Thyroid gland (tissue), 4 donors: Measurements from ENCODE around the gene CPD. TPM values are rescaled to one million over a fixed set of nuclear protein-coding genes. Genes with fewer than 3 reads are reported as not detected.

Experiments
- DNase-seq, 2 donors: peaks; one replicate each; pipeline ENCODE4 v3.0.0-alpha.2; 2019
- H3K27ac ChIP-seq, 3 donors: fragments of 200-600 bp; sonication (generic); 1 replicate in 2 of 3; 2 replicates in 1 of 3; pipeline ENCODE4 v1.5.1; 2016 to 2019; ENCODE audit warnings: mild to moderate bottlenecking in 1 of 3, moderate library complexity in 1 of 3
- H3K27me3 ChIP-seq: fragments of 200-600 bp; sonication (generic); one replicate; pipeline ENCODE4 v1.5.1; 2019
- H3K36me3 ChIP-seq, 2 donors: fragments of 200-600 bp; sonication (generic); one replicate each; pipeline ENCODE4 v1.5.1; 2016 to 2019
- H3K4me1 ChIP-seq, 2 donors: fragments of 200-600 bp; sonication (generic); one replicate each; pipeline ENCODE4 v1.5.1; 2017 to 2019
- H3K4me3 ChIP-seq, 3 donors: fragments of 200-600 bp; sonication (generic); replicated peaks in 1 of 3; 1 replicate in 2 of 3; 2 replicates in 1 of 3; pipeline ENCODE4 v1.5.1; 2016; ENCODE audit warnings: mild to moderate bottlenecking in 1 of 3
- H3K9me3 ChIP-seq: fragments of 200-600 bp; sonication (generic); one replicate; pipeline ENCODE4 v1.5.1; 2017
- CTCF ChIP-seq, 6 experiments: fragments of 200-600 bp in 3 of 6; fragments of 450-650 bp in 3 of 6; sonication (generic) in 3 of 6; IDR thresholded peaks; one replicate each; pipeline ENCODE4 v1.5.1; 2016 to 2019; ENCODE audit warnings: antibody characterized with exemption in 6 of 6, mild to moderate bottlenecking in 2 of 6, inconsistent platforms in 1 of 6, moderate library complexity in 1 of 6
- POLR2A ChIP-seq, 2 donors: fragments of 450-650 bp; IDR thresholded peaks; one replicate each; pipeline ENCODE4 v1.6.1; 2017; ENCODE audit warnings: antibody characterized with exemption in 2 of 2, mild to moderate bottlenecking in 2 of 2, moderate library complexity in 1 of 2
- WGBS, 2 donors: methylation state at CpG; one replicate each; pipeline ENCODE4 v1.1.5; 2017; 5-methylcytosine and 5-hydroxymethylcytosine counted together
- intact Hi-C: fragments of 100-400 bp; cut with DNase I; formaldehyde crosslinking; loops from one replicate; pipeline ENCODE4 v1.15.1; 2023
- total RNA-seq, 4 donors: library from RNA; depleted of rRNA; stranded (reverse); fragments of >200 nt; gene quantifications; one replicate each; pipeline ENCODE4 v1.2.3, GENCODE V29; 2016

The CPD gene
- total RNA-seq, 4 donors from 2014 or later: 58.2 to 102 (median 79.9) TPM

- intact Hi-C loops: no loop called here
- no peaks in the 10 kb centered on the region for H3K4me1 ChIP-seq
- H3K36me3 ChIP-seq: no peaks in the 10 kb centered on the region
- H3K27me3 ChIP-seq: no peaks in the 10 kb centered on the region
- H3K4me3 ChIP-seq: no peak overlapping the region
- TF ChIP-seq CTCF (IDR thresholded peaks at IDR 0.05) (no peak), POLR2A (IDR thresholded peaks at IDR 0.05) (no peak)
- H3K9me3 ChIP-seq: no peaks in the 10 kb centered on the region
- no peak for DNase-seq
- 81 to 85% methylated on average over 2 of the region's 2 CpGs for WGBS, 2 donors
- no peak overlapping the region for H3K27ac ChIP-seq
These were observed 26.4 kb upstream of the CPD start for GRCh38 chr17:30352240-30352814.

- intact Hi-C loops: no loop called here
- TF ChIP-seq CTCF (IDR thresholded peaks at IDR 0.05) (no peak), POLR2A (IDR thresholded peaks at IDR 0.05) (no peak)
These were observed 24.0 kb upstream of the CPD start for GRCh38 chr17:30354701-30355100.

GRCh38 chr17:30357476-30357875 lies 21.3 kb upstream of the CPD start:
- DNase-seq: no peak
- Histone ChIP-seq H3K27me3 (no peaks in the 10 kb centered on the region), H3K27ac (no peak overlapping the region), H3K4me1 (peaks cover 0 to 10% of the 10 kb centered on the region in 2 donors), H3K9me3 (no peaks in the 10 kb centered on the region), H3K4me3 (no peak overlapping the region), H3K36me3 (no peaks in the 10 kb centered on the region)
- intact Hi-C loops: no loop called here
- no peak for TF ChIP-seq POLR2A (IDR thresholded peaks at IDR 0.05)
- no peak for TF ChIP-seq CTCF (IDR thresholded peaks at IDR 0.05)

More at GRCh38 chr17:30354701-30355100, 24.0 kb upstream of the CPD start:
- DNase-seq: no peak
- Histone ChIP-seq H3K27ac (no peak overlapping the region), H3K4me1 (peaks cover 0 to 10% of the 10 kb centered on the region in 2 donors), H3K4me3 (no peak overlapping the region), H3K9me3 (no peaks in the 10 kb centered on the region), H3K27me3 (no peaks in the 10 kb centered on the region), H3K36me3 (no peaks in the 10 kb centered on the region)

GRCh38 chr17:30358055-30358760 lies 20.5 kb upstream of the CPD start:
- H3K9me3 ChIP-seq: no peaks in the 10 kb centered on the region
- H3K27ac ChIP-seq: no peak overlapping the region
- no peaks in the 10 kb centered on the region for H3K36me3 ChIP-seq
- TF ChIP-seq CTCF (IDR thresholded peaks at IDR 0.05): no peak
- no peak for TF ChIP-seq POLR2A (IDR thresholded peaks at IDR 0.05)
- 43 to 46% methylated on average over 5 of the region's 5 CpGs for WGBS, 2 donors
- no peak for DNase-seq
- intact Hi-C loops: no loop called here
- peaks cover 0 to 10% of the 10 kb centered on the region in 2 donors for H3K4me1 ChIP-seq
- H3K27me3 ChIP-seq: no peaks in the 10 kb centered on the region
- H3K4me3 ChIP-seq: no peak overlapping the region

GRCh38 chr17:30360086-30360808 lies 18.5 kb upstream of the CPD start:
- H3K27me3 ChIP-seq: no peaks in the 10 kb centered on the region
- DNase-seq: no peak
- intact Hi-C loops: no loop called here
- no peak overlapping the region for H3K4me3 ChIP-seq
- H3K4me1 ChIP-seq: peaks cover 0 to 22% of the 10 kb centered on the region in 2 donors
- 77 to 81% methylated on average over 8 of the region's 8 CpGs for WGBS, 2 donors
- H3K9me3 ChIP-seq: no peaks in the 10 kb centered on the region
- H3K36me3 ChIP-seq: no peaks in the 10 kb centered on the region
- H3K27ac ChIP-seq: no peak overlapping the region
- no peak for TF ChIP-seq POLR2A (IDR thresholded peaks at IDR 0.05)
- no peak for TF ChIP-seq CTCF (IDR thresholded peaks at IDR 0.05)
